ENCODE results near the gene RASA1.

GRCh38 chr5:87367243-87367642, 99.6 kb downstream of the RASA1 start:
- TF ChIP-seq POLR2A (IDR thresholded peaks at IDR 0.05) (no peak), CTCF (IDR thresholded peaks at IDR 0.05) (no peak)
